ENCODE results near the gene MAP7. TPM values are rescaled to one million over a fixed set of nuclear protein-coding genes. Genes with fewer than 3 reads are reported as not detected.
A peak's percentile ranks its signal among the peaks of the same experiment; 100 is the strongest.

Gene MAP7
- total and polyA plus RNA-seq, 8 donors: 15.7 to 22.0 (median 17.3) TPM

GRCh38 chr6:136535017-136535765 lies 15.0 kb downstream of the MAP7 start:
- Histone ChIP-seq H3K9me3 (peaks cover 0 to 2% of the 10 kb centered on the region in 2 donors), H3K4me1 (no peaks in the 10 kb centered on the region), H3K36me3 (no peaks in the 10 kb centered on the region), H3K27me3 (no peaks in the 10 kb centered on the region), H3K4me3 (no peak overlapping the region), H3K27ac (no peak overlapping the region)
- TF ChIP-seq CTCF (IDR thresholded peaks at IDR 0.05): no peak
- DNase-seq: no peak
- no peak for ATAC-seq
- intact Hi-C loops (cut with DNase I): no loop called here

GRCh38 chr6:136534268-136534667 lies 16.0 kb downstream of the MAP7 start:
- Histone ChIP-seq H3K27me3 (no peaks in the 10 kb centered on the region), H3K4me3 (no peak overlapping the region), H3K4me1 (no peaks in the 10 kb centered on the region), H3K36me3 (no peaks in the 10 kb centered on the region), H3K9me3 (peaks cover 0 to 2% of the 10 kb centered on the region in 2 donors), H3K27ac (no peak overlapping the region)
- intact Hi-C loops (cut with DNase I): no loop called here
- DNase-seq (no peak), ATAC-seq (no peak)
- no peak for TF ChIP-seq CTCF (IDR thresholded peaks at IDR 0.05)

GRCh38 chr6:136533487-136533886 lies 16.7 kb downstream of the MAP7 start:
- no peak for TF ChIP-seq CTCF (IDR thresholded peaks at IDR 0.05)
- intact Hi-C loops (cut with DNase I): no loop called here
- H3K36me3 ChIP-seq: no peaks in the 10 kb centered on the region
- H3K9me3 ChIP-seq: peaks cover 0 to 2% of the 10 kb centered on the region in 2 donors
- H3K27me3 ChIP-seq: no peaks in the 10 kb centered on the region
- DNase-seq (no peak), ATAC-seq (peak; percentile 51)
- no peaks in the 10 kb centered on the region for H3K4me1 ChIP-seq
- no peak overlapping the region for H3K27ac ChIP-seq
- no peak overlapping the region for H3K4me3 ChIP-seq

- Histone ChIP-seq H3K4me1 (no peaks in the 10 kb centered on the region), H3K36me3 (no peaks in the 10 kb centered on the region), H3K27ac (no peak overlapping the region), H3K4me3 (no peak overlapping the region), H3K9me3 (peaks cover 0 to 2% of the 10 kb centered on the region in 2 donors), H3K27me3 (no peaks in the 10 kb centered on the region)
- intact Hi-C loops (cut with DNase I): no loop called here
- ATAC-seq: no peak
- TF ChIP-seq CTCF (IDR thresholded peaks at IDR 0.05): no peak
- DNase-seq: no peak
Measured at GRCh38 chr6:136532030-136532429, 18.2 kb downstream of the MAP7 start.

- TF ChIP-seq CTCF (IDR thresholded peaks at IDR 0.05): no peak
- ATAC-seq: no peak
- no peak for DNase-seq
- no peak overlapping the region for H3K27ac ChIP-seq
- H3K9me3 ChIP-seq: no peaks in the 10 kb centered on the region
- peaks cover 0 to 19% of the 10 kb centered on the region in 2 donors for H3K4me1 ChIP-seq
- no peak overlapping the region for H3K4me3 ChIP-seq
- intact Hi-C loops (cut with DNase I): no loop called here
- no peaks in the 10 kb centered on the region for H3K27me3 ChIP-seq
- H3K36me3 ChIP-seq: no peaks in the 10 kb centered on the region
Measured at GRCh38 chr6:136529710-136530109, 20.5 kb downstream of the MAP7 start.
